ENCODE measurements around the gene C13orf46. TPM values are rescaled to one million over a fixed set of nuclear protein-coding genes. Genes with fewer than 3 reads are reported as not detected.

C13orf46 gene
- total RNA-seq, 1 experiment from 2014 or later, result 0.07 TPM

DNA sequence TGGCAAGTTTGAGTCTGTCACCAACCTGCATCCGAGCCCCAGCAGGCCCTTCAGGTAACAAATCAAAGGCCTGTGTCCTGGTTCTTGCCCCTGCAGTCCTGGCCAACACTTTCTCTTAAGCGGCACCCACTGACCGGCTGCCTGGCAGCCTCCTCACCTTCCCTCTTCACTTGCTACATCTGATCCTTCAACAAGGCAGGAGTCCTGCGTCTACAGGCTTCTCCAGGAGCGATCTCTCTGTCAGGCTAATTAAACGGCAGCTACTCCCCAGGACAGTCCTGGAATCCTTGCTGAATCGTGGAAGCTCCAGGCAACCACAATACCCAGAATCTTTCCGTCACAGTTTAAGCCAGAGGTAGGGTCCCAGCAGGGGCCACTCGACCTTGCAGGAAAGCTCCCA is 68.9 kb downstream of the C13orf46 start:
- ChIA-PET CTCF (no interaction called here), POLR2A (ENCODE audit: unreplicated experiment) (no interaction called here)
- DNase-seq (no peak), ATAC-seq (no peak)
- H4K20me1 ChIP-seq (ENCODE audit: low read length), result no peaks in the 10 kb centered on the region
- H3K9me3 ChIP-seq (ENCODE audit: low read length), result no peaks in the 10 kb centered on the region
- H3K4me1 ChIP-seq (ENCODE audit: insufficient read depth, low read length), result no peaks in the 10 kb centered on the region
- no peaks in the 10 kb centered on the region for H3F3A ChIP-seq (ENCODE audit: low read length, unreplicated experiment)
- no peak overlapping the region for H3K27ac ChIP-seq (ENCODE audit: low read length)
- TF ChIP-seq EZH2 (IDR thresholded peaks at IDR 0.05; ENCODE audit: low read length, unreplicated experiment) (no peak), EZH2phosphoT487 (IDR thresholded peaks at IDR 0.05; ENCODE audit: borderline replicate concordance, low read length) (no peak)
- TF ChIP-seq, protein P1, sequence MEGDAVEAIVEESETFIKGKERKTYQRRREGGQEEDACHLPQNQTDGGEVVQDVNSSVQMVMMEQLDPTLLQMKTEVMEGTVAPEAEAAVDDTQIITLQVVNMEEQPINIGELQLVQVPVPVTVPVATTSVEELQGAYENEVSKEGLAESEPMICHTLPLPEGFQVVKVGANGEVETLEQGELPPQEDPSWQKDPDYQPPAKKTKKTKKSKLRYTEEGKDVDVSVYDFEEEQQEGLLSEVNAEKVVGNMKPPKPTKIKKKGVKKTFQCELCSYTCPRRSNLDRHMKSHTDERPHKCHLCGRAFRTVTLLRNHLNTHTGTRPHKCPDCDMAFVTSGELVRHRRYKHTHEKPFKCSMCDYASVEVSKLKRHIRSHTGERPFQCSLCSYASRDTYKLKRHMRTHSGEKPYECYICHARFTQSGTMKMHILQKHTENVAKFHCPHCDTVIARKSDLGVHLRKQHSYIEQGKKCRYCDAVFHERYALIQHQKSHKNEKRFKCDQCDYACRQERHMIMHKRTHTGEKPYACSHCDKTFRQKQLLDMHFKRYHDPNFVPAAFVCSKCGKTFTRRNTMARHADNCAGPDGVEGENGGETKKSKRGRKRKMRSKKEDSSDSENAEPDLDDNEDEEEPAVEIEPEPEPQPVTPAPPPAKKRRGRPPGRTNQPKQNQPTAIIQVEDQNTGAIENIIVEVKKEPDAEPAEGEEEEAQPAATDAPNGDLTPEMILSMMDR (conservative IDR thresholded peaks at IDR 0.05; ENCODE audit: low read depth, low read length), result no peak
- no peak overlapping the region for H3K9ac ChIP-seq (ENCODE audit: low read length)
- intact Hi-C loops (cut with micrococcal nuclease), result no loop called here
- H3K4me2 ChIP-seq (ENCODE audit: low read length), result no peak overlapping the region
- no peak overlapping the region for H2AFZ ChIP-seq (ENCODE audit: low read length)
- H3K27me3 ChIP-seq (ENCODE audit: low read length), result no peaks in the 10 kb centered on the region
- no TSS peak for BruUV-seq (replicated peaks)
- no peaks in the 10 kb centered on the region for H3K36me3 ChIP-seq (ENCODE audit: low read depth, low read length)
- no peak overlapping the region for H3K4me3 ChIP-seq (ENCODE audit: low read length)
- H3K9me2 ChIP-seq (replicated peaks; ENCODE audit: low read length), result no peaks in the 10 kb centered on the region
- no peaks in the 10 kb centered on the region for H3K79me2 ChIP-seq (ENCODE audit: low read length)

DNA sequence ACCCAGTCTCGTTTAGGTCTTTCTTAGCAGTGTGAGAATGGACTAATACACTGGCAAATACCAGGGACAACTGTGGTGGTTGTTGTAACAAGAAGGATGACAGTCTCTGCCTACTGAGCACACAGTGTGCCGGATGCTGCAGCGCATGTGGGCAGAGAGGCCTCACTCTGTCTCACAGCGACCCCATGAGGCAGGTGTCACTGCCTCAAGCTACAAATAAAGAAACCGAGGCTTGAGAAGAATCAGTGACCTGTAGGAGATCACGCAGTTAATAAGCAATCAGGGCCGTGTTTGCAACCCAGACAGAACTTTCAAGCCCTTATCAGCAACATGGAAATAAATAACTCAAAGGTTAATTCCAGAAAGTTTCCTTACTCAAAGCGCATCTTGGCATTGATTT is 69.5 kb downstream of the C13orf46 start:
- Histone ChIP-seq H2AFZ (ENCODE audit: low read length) (no peak overlapping the region), H3K27me3 (ENCODE audit: low read length) (no peaks in the 10 kb centered on the region), H3K4me1 (ENCODE audit: insufficient read depth, low read length) (no peaks in the 10 kb centered on the region), H3K4me2 (ENCODE audit: low read length) (no peak overlapping the region), H3K9me3 (ENCODE audit: low read length) (no peaks in the 10 kb centered on the region), H3K9me2 (replicated peaks; ENCODE audit: low read length) (no peaks in the 10 kb centered on the region), H3K4me3 (ENCODE audit: low read length) (no peak overlapping the region), H3K79me2 (ENCODE audit: low read length) (no peaks in the 10 kb centered on the region), H4K20me1 (ENCODE audit: low read length) (no peaks in the 10 kb centered on the region), H3K36me3 (ENCODE audit: low read depth, low read length) (no peaks in the 10 kb centered on the region), H3K9ac (ENCODE audit: low read length) (no peak overlapping the region), H3F3A (ENCODE audit: low read length, unreplicated experiment) (no peaks in the 10 kb centered on the region), H3K27ac (ENCODE audit: low read length) (no peak overlapping the region)
- TF ChIP-seq EZH2 (IDR thresholded peaks at IDR 0.05; ENCODE audit: low read length, unreplicated experiment) (no peak), EZH2phosphoT487 (IDR thresholded peaks at IDR 0.05; ENCODE audit: borderline replicate concordance, low read length) (no peak)
- TF ChIP-seq, protein P1 (conservative IDR thresholded peaks at IDR 0.05; ENCODE audit: low read depth, low read length), result peak; percentile 54
- ATAC-seq, result peak; percentile 50; the same call in 1 of the 2 replicates
- CTCF ChIA-PET, result no interaction called here
- intact Hi-C loops (cut with micrococcal nuclease), result no loop called here
- peak; percentile 37 for DNase-seq
- POLR2A ChIA-PET (ENCODE audit: unreplicated experiment), result no interaction called here
- no TSS peak for BruUV-seq (replicated peaks)

DNA sequence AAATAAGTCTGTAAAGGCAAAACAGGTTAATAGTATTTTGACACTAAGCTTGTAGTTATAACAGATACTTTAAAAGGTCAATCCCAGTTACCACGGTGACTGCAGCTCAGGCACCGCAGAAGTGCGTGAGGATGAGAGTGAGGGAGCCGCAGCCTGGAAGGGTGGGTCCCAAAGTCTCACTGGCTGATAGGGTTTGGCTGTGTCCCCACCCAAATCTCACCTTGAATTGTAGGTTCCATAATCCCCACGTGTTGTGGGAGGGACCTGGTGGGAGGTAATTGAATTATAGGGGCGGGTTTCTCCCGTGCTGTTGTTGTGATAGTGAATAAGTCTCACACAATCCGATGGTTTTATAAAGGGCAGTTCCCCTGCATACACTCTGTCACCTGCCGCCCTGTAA is 70.0 kb downstream of the C13orf46 start:
- H3K9ac ChIP-seq (ENCODE audit: low read length), result no peak overlapping the region
- H4K20me1 ChIP-seq (ENCODE audit: low read length), result no peaks in the 10 kb centered on the region
- no peaks in the 10 kb centered on the region for H3K79me2 ChIP-seq (ENCODE audit: low read length)
- DNase-seq (no peak), ATAC-seq (no peak)
- no peaks in the 10 kb centered on the region for H3K9me3 ChIP-seq (ENCODE audit: low read length)
- POLR2A ChIA-PET (ENCODE audit: unreplicated experiment), result no interaction called here
- no peak overlapping the region for H2AFZ ChIP-seq (ENCODE audit: low read length)
- TF ChIP-seq, protein P1 (conservative IDR thresholded peaks at IDR 0.05; ENCODE audit: low read depth, low read length), result no peak
- no peak for TF ChIP-seq EZH2phosphoT487 (IDR thresholded peaks at IDR 0.05; ENCODE audit: borderline replicate concordance, low read length)
- TF ChIP-seq EZH2 (IDR thresholded peaks at IDR 0.05; ENCODE audit: low read length, unreplicated experiment), result no peak
- H3K27ac ChIP-seq (ENCODE audit: low read length), result no peak overlapping the region
- intact Hi-C loops (cut with micrococcal nuclease), result no loop called here
- no TSS peak for BruUV-seq (replicated peaks)
- H3K4me2 ChIP-seq (ENCODE audit: low read length), result no peak overlapping the region
- no peak overlapping the region for H3K4me3 ChIP-seq (ENCODE audit: low read length)
- CTCF ChIA-PET, result no interaction called here
- no peaks in the 10 kb centered on the region for H3K36me3 ChIP-seq (ENCODE audit: low read depth, low read length)
- H3F3A ChIP-seq (ENCODE audit: low read length, unreplicated experiment), result no peaks in the 10 kb centered on the region
- no peaks in the 10 kb centered on the region for H3K27me3 ChIP-seq (ENCODE audit: low read length)
- H3K4me1 ChIP-seq (ENCODE audit: insufficient read depth, low read length), result no peaks in the 10 kb centered on the region
- no peaks in the 10 kb centered on the region for H3K9me2 ChIP-seq (replicated peaks; ENCODE audit: low read length)

Other genes with a start within 250 kb of the C13orf46 start
- 26.9 and 35.5 TPM in 2 replicates for gene TMEM255B, start 214.8 kb downstream of the C13orf46 start, total RNA-seq (2014; rRNA removed)
- gene GAS6, start 110.0 kb downstream of the C13orf46 start, total RNA-seq (2014; rRNA removed), result 20.9 and 33.7 TPM in 2 replicates
- gene RASA3, start 158.5 kb upstream of the C13orf46 start, total RNA-seq (2014; rRNA removed), result 9.1 and 9.4 TPM in 2 replicates
- not detected in 2 replicates for gene CFAP97D2, start 205.2 kb upstream of the C13orf46 start, total RNA-seq (2014; rRNA removed)